A549 (cell line): ENCODE measurements around the gene ZNF439.

Experiments
- CEBPB ChIP-seq, 2 experiments: fragments of >200 bp in 1 of 2; sonication (Bioruptor Twin) in 1 of 2; formaldehyde crosslinking in 1 of 2; IDR thresholded peaks; 2 replicates each; pipeline ENCODE4 v1.6.1; 2012 to 2016
- CTCF ChIP-seq: fragments of >200 bp; sonication (Bioruptor Twin); formaldehyde crosslinking; IDR thresholded peaks from 3 replicates; pipeline ENCODE4 v1.5.1; 2016
- ESRRA ChIP-seq: fragments of 150-350 bp; IDR thresholded peaks from 2 replicates; pipeline ENCODE4 v1.6.1; 2014; ENCODE audit warnings: mild to moderate bottlenecking, low read length, borderline replicate concordance
- FOSL2 ChIP-seq, 2 experiments: fragments of 450-650 bp in 1 of 2; fragments of >200 bp in 1 of 2; sonication (Bioruptor Twin) in 1 of 2; formaldehyde crosslinking; IDR thresholded peaks; 2 replicates each; pipeline versions ENCODE4 v1.5.0 to v1.6.1; 2016 to 2020; ENCODE audit warnings: mild to moderate bottlenecking in 1 of 2, moderate library complexity in 1 of 2
- KDM5A ChIP-seq: fragments of 200-600 bp; sonication (generic); IDR thresholded peaks from 2 replicates; pipeline ENCODE4 v1.6.1; 2016; ENCODE audit warnings: antibody characterized with exemption, mild to moderate bottlenecking
- MAX ChIP-seq: IDR thresholded peaks from 2 replicates; pipeline ENCODE4 v1.6.1; 2012
- MAZ ChIP-seq: fragments of 150-350 bp; IDR thresholded peaks from 2 replicates; pipeline ENCODE4 v1.6.1; 2014; ENCODE audit warnings: antibody characterized with exemption, low read depth, low read length, borderline replicate concordance
- RAD21 ChIP-seq, 2 experiments: fragments of >200 bp in 1 of 2; sonication (Bioruptor Twin) in 1 of 2; formaldehyde crosslinking in 1 of 2; IDR thresholded peaks in 1 of 2; conservative IDR thresholded peaks in 1 of 2; 2 replicates in 1 of 2; 3 replicates in 1 of 2; pipeline ENCODE4 v1.6.1; 2012 to 2018; ENCODE audit warnings: inconsistent platforms in 1 of 2
- RARB ChIP-seq: fragments of 250-450 bp; sonication (Bioruptor Pico); IDR thresholded peaks from 2 replicates; pipeline ENCODE4 v1.8.0; 2021; ENCODE audit warnings: mild to moderate bottlenecking, moderate library complexity
- RCOR1 ChIP-seq: fragments of 150-350 bp; IDR thresholded peaks from 2 replicates; pipeline ENCODE4 v1.6.1; 2014; ENCODE audit warnings: antibody characterized with exemption, low read length, low read depth
- RFX5 ChIP-seq: fragments of 450-650 bp; IDR thresholded peaks from 2 replicates; pipeline ENCODE4 v1.7.1; 2014; ENCODE audit warnings: antibody characterized with exemption, mild to moderate bottlenecking, moderate library complexity
- SREBF2 ChIP-seq: fragments of 450-650 bp; IDR thresholded peaks from 2 replicates; pipeline ENCODE4 v1.6.1; 2014; ENCODE audit warnings: mild to moderate bottlenecking, moderate library complexity

GRCh38 chr19:11853358-11853757 lies 4.8 kb downstream of the ZNF439 start:
- no peak for TF ChIP-seq CTCF
- TF ChIP-seq RARB (CRISPR knock-in tag), result no peak
- no peak for TF ChIP-seq SREBF2
- TF ChIP-seq RAD21 (conservative IDR thresholded peaks at IDR 0.05 in 1 of 2, IDR thresholded peaks at IDR 0.05 in 1 of 2), result no peak
- no peak for TF ChIP-seq KDM5A
- TF ChIP-seq CEBPB (IDR thresholded peaks at IDR 0.05), result no peak
- TF ChIP-seq MAZ, result no peak
- TF ChIP-seq MAX, result no peak
- TF ChIP-seq FOSL2 (IDR thresholded peaks at IDR 0.05), result no peak
- TF ChIP-seq FOSL2 (CRISPR knock-in tag; IDR thresholded peaks at IDR 0.05), result no peak
- TF ChIP-seq RFX5, result no peak
- no peak for TF ChIP-seq ESRRA
- TF ChIP-seq RCOR1, result no peak
